GM12874 (cell line): ENCODE measurements around the gene CRX.

Experiments
- TF ChIP-seq, protein P1 (sequence below): IDR thresholded peaks from 2 replicates; pipeline ENCODE4 v1.5.1; 2011; ENCODE audit warnings: low read depth, mild to moderate bottlenecking, control low read depth, low read length, moderate library complexity; ENCODE audit not compliant: insufficient read depth

The CRX gene

DNA sequence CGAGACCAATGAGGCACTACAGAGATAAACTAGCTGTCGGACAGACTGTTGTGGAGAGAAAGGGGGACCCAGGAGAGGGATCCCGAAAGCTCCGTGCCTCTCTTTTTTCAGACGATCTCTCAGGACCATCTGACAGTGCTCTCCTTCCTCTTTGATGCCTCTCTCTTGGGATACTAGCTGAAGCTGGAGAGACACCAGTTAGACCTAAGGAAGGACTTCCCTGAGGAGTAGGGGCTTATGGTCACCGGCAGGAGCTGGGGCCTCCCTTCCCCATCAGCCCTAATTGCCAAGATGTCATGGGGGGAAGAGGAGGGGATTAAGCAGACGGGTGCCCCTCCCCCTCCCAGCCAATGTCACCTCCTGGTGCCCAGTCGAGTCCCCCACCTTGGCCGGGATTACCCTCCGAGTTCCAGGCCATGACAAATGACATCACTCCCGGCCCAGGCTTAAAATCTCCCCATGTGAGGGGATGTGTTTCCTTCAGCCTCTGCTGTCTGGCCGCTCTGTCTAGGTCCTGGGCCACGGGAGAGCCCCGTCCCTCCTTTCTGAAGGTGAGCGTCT is at the start of gene CRX:
TSS of gene CRX (plus strand) at position 478 of the 561 bp plus-strand sequence. CDS start 12,507 bp downstream, outside the sequence.
- TF ChIP-seq, protein P1, sequence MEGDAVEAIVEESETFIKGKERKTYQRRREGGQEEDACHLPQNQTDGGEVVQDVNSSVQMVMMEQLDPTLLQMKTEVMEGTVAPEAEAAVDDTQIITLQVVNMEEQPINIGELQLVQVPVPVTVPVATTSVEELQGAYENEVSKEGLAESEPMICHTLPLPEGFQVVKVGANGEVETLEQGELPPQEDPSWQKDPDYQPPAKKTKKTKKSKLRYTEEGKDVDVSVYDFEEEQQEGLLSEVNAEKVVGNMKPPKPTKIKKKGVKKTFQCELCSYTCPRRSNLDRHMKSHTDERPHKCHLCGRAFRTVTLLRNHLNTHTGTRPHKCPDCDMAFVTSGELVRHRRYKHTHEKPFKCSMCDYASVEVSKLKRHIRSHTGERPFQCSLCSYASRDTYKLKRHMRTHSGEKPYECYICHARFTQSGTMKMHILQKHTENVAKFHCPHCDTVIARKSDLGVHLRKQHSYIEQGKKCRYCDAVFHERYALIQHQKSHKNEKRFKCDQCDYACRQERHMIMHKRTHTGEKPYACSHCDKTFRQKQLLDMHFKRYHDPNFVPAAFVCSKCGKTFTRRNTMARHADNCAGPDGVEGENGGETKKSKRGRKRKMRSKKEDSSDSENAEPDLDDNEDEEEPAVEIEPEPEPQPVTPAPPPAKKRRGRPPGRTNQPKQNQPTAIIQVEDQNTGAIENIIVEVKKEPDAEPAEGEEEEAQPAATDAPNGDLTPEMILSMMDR, result no peak

DNA sequence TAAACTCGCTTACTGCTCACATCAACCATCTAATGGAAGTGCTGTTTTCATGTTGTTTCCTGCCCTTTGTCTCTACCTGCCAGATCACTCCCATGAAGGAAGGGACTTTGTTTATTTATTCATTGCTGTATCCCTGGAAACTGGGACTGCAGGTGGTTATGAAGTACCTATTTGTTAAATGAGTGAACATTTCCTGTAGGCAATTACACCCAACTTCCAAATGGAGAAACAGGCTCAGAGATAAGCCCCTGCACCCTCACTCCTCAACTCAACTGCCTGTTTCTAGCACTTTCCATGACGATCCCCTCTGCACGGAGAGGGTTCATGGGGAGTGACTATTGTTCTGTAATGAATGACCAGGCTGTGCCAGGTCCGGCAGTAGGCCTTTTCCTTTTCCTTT is 45.2 kb upstream of the CRX start:
- TF ChIP-seq, protein P1, result no peak

DNA sequence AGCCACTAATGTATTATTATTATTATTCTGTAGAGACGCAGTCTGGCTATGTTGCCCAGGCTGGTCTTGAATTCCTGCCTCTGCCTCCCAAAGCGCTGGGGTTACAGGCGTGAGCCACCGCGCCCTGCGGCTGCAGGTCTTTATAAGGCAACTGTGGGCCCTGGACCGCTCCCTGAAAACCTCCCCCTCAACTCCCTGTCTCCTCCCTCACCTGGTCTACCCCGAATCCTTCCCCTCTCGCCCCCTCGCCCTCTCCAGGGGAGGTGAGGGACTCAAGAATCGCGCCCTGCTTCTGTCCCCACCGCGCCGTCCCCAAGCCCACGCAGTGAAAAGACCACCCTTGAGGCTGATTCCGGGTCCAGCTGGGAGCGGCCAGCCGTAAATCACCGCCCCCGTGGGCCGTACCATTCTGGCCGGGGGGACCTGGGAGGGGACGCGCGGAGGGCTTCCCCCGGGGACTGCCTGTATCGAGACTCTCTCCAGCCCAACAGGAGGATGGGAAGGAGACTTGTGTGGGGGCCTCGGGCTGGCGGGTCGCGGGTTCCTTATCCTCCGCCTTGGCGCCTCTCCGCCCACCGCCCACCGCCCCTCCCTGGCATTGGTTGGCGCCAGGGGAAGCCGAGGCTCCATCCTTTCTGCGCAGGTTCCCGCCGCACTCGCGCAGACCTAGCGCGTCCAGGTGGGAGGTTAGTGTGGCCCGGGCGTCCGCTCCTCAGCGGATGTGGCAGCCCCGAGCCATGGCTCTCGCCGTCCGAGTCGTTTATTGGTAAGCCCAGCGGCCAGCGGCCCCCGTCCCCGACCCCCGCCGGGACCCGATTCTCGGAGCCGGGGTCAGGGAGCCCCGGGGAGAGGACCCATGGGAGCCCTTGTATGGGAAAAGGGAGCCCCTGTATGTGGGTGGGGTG is 43.4 kb upstream of the CRX start, which contains the start of gene SELENOW:
TSS of gene SELENOW (plus strand) at position 655 of the 905 bp plus-strand sequence. CDS start at position 738, 83 bp downstream.
- TF ChIP-seq, protein P1, result no peak

DNA sequence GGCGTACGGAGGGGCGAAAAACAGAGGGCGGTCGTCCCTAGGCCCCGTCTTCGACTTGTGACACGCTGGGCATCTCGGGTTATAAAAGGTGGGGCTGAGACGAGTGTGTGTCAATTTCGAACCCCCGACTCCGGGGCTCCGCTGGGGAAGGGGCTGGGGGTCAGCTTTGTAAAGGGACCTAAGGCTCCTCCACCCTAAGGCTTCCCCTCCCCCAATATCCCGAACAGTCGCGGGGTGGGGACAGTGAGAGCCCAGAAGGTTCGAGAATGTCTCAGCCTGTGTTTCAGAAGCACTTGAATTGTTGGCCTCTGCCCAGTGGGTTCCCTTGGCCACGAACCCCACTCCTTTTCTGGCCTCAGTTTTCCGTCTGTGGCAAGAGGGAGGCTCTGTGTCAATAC is 42.8 kb upstream of the CRX start:
- TF ChIP-seq, protein P1, result no peak

DNA sequence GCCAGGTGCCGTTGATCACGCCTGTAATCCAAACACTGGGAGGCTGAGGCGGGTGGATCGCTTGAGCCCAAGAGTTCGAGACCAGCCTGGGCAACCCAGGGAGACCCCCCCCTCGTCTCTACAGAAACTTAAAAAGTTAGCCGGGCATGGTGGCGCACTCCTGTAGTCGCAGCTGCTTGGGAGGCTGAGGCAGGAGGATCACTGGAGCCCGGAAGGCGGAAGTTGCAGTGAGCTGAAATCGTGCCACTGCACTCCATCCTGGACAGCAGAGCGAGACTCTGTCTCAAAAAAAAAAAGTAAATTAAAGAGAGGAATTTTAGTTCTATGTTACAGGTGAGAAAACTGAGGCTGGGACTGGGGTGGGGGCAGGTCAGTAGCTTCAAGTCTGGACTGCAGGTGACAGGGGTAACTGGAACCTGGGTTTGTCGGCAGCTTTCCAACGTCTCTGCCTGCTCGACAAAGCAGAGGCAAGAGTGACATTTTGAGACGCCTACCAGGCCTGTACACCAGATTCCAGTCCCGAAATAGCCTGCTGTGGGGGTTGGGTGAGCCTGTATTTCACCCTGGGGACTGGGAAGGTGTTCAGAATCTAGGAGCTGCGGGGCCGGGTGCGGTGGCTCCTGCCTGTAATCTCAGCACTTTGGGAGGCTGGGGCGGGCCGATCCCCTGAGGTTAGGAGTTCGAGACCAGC is 42.1 kb upstream of the CRX start:
- TF ChIP-seq, protein P1, result no peak

DNA sequence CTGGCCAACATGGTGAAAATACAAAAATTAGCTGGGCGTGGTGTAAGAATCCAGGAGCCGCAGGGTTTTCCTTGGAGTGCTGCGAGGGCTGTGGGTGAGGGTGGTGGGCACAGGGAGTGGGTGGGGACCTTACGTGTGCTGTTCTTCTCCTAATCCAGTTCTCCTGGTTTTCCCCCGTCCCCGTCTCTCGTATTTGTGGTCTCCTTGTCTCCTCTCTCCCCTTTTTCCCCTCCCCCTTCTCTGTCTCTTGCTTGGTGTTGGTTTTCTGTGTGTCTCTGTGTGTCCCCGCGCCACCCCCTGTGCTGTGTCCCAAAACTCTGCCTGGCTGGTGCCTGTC is 41.6 kb upstream of the CRX start:
- TF ChIP-seq, protein P1, result no peak

DNA sequence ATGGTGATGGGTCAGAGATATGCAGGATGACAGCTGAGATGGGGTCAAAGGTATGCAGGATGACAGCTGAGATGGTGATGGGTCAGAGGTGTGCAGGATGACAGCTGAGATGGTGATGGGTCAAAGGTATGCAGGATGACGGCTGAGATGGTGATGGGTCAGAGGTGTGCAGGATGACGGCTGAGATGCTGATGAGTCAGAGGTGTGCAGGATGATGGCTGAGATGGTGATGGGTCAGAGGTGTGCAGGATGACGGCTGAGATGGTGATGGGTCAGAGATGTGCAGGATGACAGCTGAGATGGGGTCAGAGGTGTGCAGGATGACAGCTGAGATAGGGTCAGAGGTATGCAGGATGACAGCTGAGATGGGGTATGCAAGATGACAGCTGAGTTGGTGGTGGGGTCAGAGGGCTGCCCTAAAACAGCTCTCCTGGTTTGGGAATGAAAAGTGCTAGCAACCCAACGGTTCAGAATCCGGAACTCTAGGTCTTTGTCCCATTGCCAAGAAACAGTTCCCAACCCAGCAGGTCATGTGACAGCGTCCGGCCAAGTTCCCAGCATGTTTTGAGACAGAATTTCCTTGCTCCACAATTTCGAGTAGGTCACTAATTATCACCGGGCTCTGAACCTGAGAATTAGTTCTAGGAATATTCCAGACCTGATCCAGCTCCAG is 40.0 kb upstream of the CRX start:
- TF ChIP-seq, protein P1, result no peak
